GM12801 (cell line): ENCODE data around the gene LAMA5.

Experiments used
- CTCF ChIP-seq: IDR thresholded peaks from one replicate; pipeline ENCODE4 v1.5.1; 2011; ENCODE audit warnings: control low read depth; ENCODE audit not compliant: insufficient read length; ENCODE audit errors: extremely low read depth

LAMA5 gene

GRCh38 chr20:62369815-62370114 lies 2.7 kb upstream of the LAMA5 start:
- TF ChIP-seq CTCF = no peak

GRCh38 chr20:62368976-62369814 lies 2.1 kb upstream of the LAMA5 start:
- TF ChIP-seq CTCF = no peak

GRCh38 chr20:62368392-62368975 lies 1.4 kb upstream of the LAMA5 start:
- no peak for TF ChIP-seq CTCF

DNA sequence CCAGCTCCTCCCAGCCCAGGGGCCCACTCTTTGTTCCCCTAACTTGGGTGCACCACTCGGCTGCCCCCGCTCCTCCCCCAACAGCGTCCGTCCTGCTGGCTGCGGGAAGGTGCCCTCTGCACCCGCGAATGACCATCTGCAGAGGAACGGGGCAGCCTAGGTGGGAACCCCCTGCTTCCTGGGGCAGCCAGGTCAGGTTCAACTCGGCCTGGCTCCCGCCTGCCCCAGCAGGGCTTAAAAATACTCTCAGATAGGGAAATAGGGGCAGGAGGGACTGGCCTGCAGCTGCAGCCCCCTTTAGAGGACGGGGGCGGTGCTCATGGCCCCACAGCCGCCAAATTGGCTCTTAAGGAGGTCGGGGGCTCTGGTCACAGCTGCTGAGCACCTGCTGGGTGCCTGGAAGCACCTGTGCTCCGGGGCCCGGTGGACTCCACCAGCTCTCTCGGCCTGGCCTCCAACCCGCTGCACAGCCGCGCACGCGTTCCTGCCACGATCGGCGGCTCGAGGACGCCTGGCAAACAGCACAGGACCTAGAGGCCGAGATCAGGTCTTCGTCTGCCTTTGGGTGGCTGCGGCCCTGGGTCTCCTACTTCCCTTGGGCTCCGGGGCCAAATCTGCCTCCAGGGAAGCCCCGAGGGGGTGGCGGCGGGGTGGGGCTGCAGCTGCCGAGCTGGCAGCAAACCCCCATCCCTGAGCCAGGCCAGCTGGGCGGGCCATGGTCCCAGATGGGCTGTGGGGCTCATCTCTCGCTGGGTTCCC lies 700 bp upstream of the LAMA5 start:
- TF ChIP-seq CTCF = no peak

DNA sequence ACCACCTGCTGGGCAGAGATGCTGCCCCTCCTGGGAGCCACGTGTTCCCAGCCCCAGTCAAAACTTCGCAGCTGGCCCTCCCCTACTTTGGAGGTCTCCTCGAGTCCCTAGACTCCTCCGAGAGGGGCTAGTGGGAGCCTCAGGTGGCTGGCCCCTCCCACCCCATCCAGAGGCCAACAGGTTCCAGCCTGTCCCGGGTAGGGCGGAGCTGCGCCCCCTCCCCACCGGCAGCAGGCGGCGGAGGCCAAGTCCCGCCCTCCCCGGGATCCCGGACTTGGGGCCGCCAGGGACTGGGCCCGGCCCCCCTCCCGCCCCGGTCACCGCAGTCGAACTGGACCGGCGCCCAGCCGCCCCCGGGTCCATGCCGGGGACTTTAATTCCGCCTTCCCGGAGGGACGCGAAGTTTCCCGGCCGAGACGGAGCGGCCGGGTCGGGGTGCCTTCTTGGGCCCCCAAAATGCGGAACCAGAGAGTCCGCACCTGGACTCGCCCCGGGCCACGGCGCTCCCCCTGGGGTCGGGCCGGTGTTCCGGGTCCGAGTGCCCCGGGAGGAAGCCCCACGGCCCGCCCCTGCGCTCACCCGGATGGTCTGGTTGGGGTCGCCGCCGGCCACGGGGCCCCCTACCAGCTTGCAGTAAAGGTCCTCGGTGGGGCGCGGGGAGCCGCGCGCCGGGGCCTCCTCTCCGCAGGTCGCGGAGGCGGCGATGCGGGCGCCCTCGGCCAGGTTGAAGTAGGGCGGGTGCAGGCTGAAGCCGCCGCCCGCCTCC lies 559 bp downstream of the LAMA5 start:
- TF ChIP-seq CTCF = no peak

GRCh38 chr20:62365814-62366369 lies 1.2 kb downstream of the LAMA5 start:
- TF ChIP-seq CTCF = no peak
